ENCODE data around the gene LHPP.

LHPP gene

DNA sequence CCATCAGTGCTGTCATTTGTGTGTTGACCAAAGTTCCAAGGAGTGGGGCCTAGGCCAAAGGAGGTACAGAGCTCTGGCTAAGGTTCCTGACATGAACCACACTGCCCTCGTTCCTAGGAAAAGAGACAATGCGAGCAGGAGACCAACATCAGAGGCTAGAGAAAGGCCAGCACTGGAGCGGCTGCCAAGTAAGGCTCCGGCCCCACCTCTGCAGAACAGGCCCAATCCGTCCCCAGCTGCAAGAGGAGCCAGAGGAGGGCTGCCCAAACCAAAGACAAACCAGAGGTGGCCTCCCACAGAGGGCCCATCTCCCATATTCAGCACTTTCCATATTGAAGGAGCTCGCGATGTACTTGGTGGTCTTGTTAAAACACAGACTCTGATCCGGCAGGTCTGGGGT is 201.6 kb downstream of the LHPP start:
- DNase-seq (ENCODE audit: low spot score), result no peak
- in situ Hi-C loops (cut with MboI; ENCODE audit: low pct_unique_long_range_greater_than_20kb, low sequenced_read_pairs, unreplicated experiment), result no loop called here
- TF ChIP-seq, protein P1, sequence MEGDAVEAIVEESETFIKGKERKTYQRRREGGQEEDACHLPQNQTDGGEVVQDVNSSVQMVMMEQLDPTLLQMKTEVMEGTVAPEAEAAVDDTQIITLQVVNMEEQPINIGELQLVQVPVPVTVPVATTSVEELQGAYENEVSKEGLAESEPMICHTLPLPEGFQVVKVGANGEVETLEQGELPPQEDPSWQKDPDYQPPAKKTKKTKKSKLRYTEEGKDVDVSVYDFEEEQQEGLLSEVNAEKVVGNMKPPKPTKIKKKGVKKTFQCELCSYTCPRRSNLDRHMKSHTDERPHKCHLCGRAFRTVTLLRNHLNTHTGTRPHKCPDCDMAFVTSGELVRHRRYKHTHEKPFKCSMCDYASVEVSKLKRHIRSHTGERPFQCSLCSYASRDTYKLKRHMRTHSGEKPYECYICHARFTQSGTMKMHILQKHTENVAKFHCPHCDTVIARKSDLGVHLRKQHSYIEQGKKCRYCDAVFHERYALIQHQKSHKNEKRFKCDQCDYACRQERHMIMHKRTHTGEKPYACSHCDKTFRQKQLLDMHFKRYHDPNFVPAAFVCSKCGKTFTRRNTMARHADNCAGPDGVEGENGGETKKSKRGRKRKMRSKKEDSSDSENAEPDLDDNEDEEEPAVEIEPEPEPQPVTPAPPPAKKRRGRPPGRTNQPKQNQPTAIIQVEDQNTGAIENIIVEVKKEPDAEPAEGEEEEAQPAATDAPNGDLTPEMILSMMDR (IDR thresholded peaks at IDR 0.05; ENCODE audit: extremely low read depth, insufficient read depth, missing control alignments), result no peak

All from GM13977 (cell line).